HG03520 (cell line): ENCODE results near the gene ADAMTS12.

Source experiments
- ATAC-seq: cut with Tn5 transposase; IDR thresholded peaks from one replicate; pipeline ENCODE4 v1.9.1; 2021; ENCODE audit warnings: mild to moderate bottlenecking, moderate library complexity; ENCODE audit not compliant: unreplicated experiment

The ADAMTS12 gene

GRCh38 chr5:33621514-33621913, 270.3 kb downstream of the ADAMTS12 start:
- no peak for ATAC-seq

- no peak for ATAC-seq
Observed at GRCh38 chr5:33614039-33614438, 277.8 kb downstream of the ADAMTS12 start.

GRCh38 chr5:33612386-33612785, 279.4 kb downstream of the ADAMTS12 start:
- ATAC-seq: no peak

GRCh38 chr5:33611877-33612276, 279.9 kb downstream of the ADAMTS12 start:
- no peak for ATAC-seq

- no peak for ATAC-seq
Observed at GRCh38 chr5:33608344-33609041, 283.3 kb downstream of the ADAMTS12 start.

GRCh38 chr5:33604503-33604902, 287.3 kb downstream of the ADAMTS12 start:
- ATAC-seq: no peak

- no peak for ATAC-seq
Observed at GRCh38 chr5:33601881-33602280, 289.9 kb downstream of the ADAMTS12 start.

GRCh38 chr5:33595303-33595702, 296.5 kb downstream of the ADAMTS12 start:
- no peak for ATAC-seq

GRCh38 chr5:33594006-33594405, 297.8 kb downstream of the ADAMTS12 start:
- ATAC-seq: no peak

GRCh38 chr5:33592245-33592644, 299.5 kb downstream of the ADAMTS12 start:
- no peak for ATAC-seq

- ATAC-seq: no peak
Observed at GRCh38 chr5:33588654-33589372, 303.0 kb downstream of the ADAMTS12 start.

GRCh38 chr5:33583332-33583731, 308.5 kb downstream of the ADAMTS12 start:
- no peak for ATAC-seq

GRCh38 chr5:33582417-33582816, 309.4 kb downstream of the ADAMTS12 start:
- ATAC-seq: no peak

- ATAC-seq: no peak
Observed at GRCh38 chr5:33579789-33580188, 312.0 kb downstream of the ADAMTS12 start.

- no peak for ATAC-seq
Observed at GRCh38 chr5:33579152-33579551, 312.6 kb downstream of the ADAMTS12 start.

- no peak for ATAC-seq
Observed at GRCh38 chr5:33576726-33577590, 314.8 kb downstream of the ADAMTS12 start.

GRCh38 chr5:33565324-33565723, 326.5 kb downstream of the ADAMTS12 start:
- ATAC-seq: no peak

- ATAC-seq: no peak
Observed at GRCh38 chr5:33563983-33564908, 327.5 kb downstream of the ADAMTS12 start.

GRCh38 chr5:33563530-33563929, 328.3 kb downstream of the ADAMTS12 start:
- ATAC-seq: no peak

- ATAC-seq: no peak
Observed at GRCh38 chr5:33558489-33558888, 333.3 kb downstream of the ADAMTS12 start.
